BJ (cell line): Measurements from ENCODE around the gene BANF1. TPM values are rescaled to one million over a fixed set of nuclear protein-coding genes. Genes with fewer than 3 reads are reported as not detected.

Source experiments
- CTCF ChIA-PET: fragments of 350-600 bp; formaldehyde crosslinking; extraction: SDS; loops from one replicate; lab custom pipeline; 2021; ENCODE audit warnings: antibody characterized with exemption, inconsistent platforms; lab: Yijun Ruan, JAX
- POLR2A ChIA-PET: fragments of 300-600 bp; sonication (Branson Sonifier 250); formaldehyde crosslinking; extraction: SDS; loops from one replicate; lab custom pipeline; 2021; ENCODE audit warnings: antibody characterized with exemption; lab: Charles Lee
- DNase-seq: peaks from one replicate; pipeline ENCODE4 v3.0.0-alpha.2; 2011; ENCODE audit warnings: low read depth
- H3K27me3 ChIP-seq: 2 replicates; pipeline ENCODE4 v1.6.0; 2011; ENCODE audit warnings: low read length; ENCODE audit not compliant: control insufficient read depth, insufficient read depth
- H3K36me3 ChIP-seq: 2 replicates; pipeline ENCODE4 v1.5.1; 2011; ENCODE audit warnings: low read length; ENCODE audit not compliant: control insufficient read depth, insufficient read depth
- H3K4me3 ChIP-seq: 2 replicates; pipeline ENCODE4 v1.5.1; 2011; ENCODE audit warnings: low read depth, mild to moderate bottlenecking, control low read depth, low read length
- CTCF ChIP-seq: IDR thresholded peaks from 2 replicates; pipeline ENCODE4 v1.5.1; 2011; ENCODE audit warnings: low read depth, mild to moderate bottlenecking, control low read depth, inconsistent platforms, low read length, moderate library complexity; ENCODE audit not compliant: insufficient read depth
- polyA plus RNA-seq: library from polyadenylated mRNA; depleted of rRNA; stranded (reverse); fragments of >200 nt; gene quantifications from 2 replicates; pipeline ENCODE4 v1.2.3, GENCODE V29; 2011

The BANF1 gene
- polyA plus RNA-seq, 1 experiment = 210 TPM

- Histone ChIP-seq H3K4me3 (no peak overlapping the region), H3K36me3 (no peaks in the 10 kb centered on the region), H3K27me3 (peaks cover 2% of the 10 kb centered on the region)
- TF ChIP-seq CTCF = no peak
- POLR2A ChIA-PET = no interaction called here
- DNase-seq = no peak
- CTCF ChIA-PET = interaction anchor here (2.2 to 3.8 kb wide), 3 partner anchors 8 to 14 kb away, joined by 5 to 31 read pairs (median 31); partner anchors contain the start of gene SF3B2
Measured at GRCh38 chr11:66037327-66037726, 35.0 kb downstream of the BANF1 start.

- ChIA-PET POLR2A (no interaction called here), CTCF (interaction anchor here (2.9 kb wide), 1 partner anchor 17 kb away, joined by 14 read pairs; no protein-coding TSS in a partner anchor)
- TF ChIP-seq CTCF = no peak
- Histone ChIP-seq H3K4me3 (no peak overlapping the region), H3K36me3 (no peaks in the 10 kb centered on the region), H3K27me3 (peaks cover 2% of the 10 kb centered on the region)
- DNase-seq = no peak
Measured at GRCh38 chr11:66039765-66040164, 37.5 kb downstream of the BANF1 start.

- H3K4me3 ChIP-seq = no peak overlapping the region
- ChIA-PET CTCF (interaction anchor here (0.6 to 4.7 kb wide), 4 partner anchors 12 to 1593 kb away, joined by 3 to 40 read pairs (median 6); no protein-coding TSS in a partner anchor), POLR2A (no interaction called here)
Measured at GRCh38 chr11:66042227-66042995, 40.1 kb downstream of the BANF1 start.

GRCh38 chr11:66042996-66043906, 40.9 kb downstream of the BANF1 start:
- no peak for TF ChIP-seq CTCF

More at GRCh38 chr11:66042227-66042995, 40.1 kb downstream of the BANF1 start:
- TF ChIP-seq CTCF = no peak
- no peaks in the 10 kb centered on the region; the same call in none of the 2 replicates for H3K27me3 ChIP-seq
- no peak for DNase-seq
- no peaks in the 10 kb centered on the region for H3K36me3 ChIP-seq

GRCh38 chr11:66044757-66045156, 42.5 kb downstream of the BANF1 start:
- no peaks in the 10 kb centered on the region; the same call in 1 of the 2 replicates for H3K27me3 ChIP-seq
- no peak for TF ChIP-seq CTCF
- CTCF ChIA-PET = interaction anchor here (0.6 to 4.7 kb wide), 25 partner anchors 9 to 934 kb away, joined by 3 to 40 read pairs (median 4); partner anchors contain the start of genes CATSPER1 and RELA
- no peak overlapping the region for H3K4me3 ChIP-seq
- no peak for DNase-seq
- H3K36me3 ChIP-seq = no peaks in the 10 kb centered on the region
- POLR2A ChIA-PET = interaction anchor here (0.6 to 1.2 kb wide), 3 partner anchors 9 to 222 kb away, joined by 3 to 4 read pairs (median 4); no protein-coding TSS in a partner anchor

More at GRCh38 chr11:66042996-66043906, 40.9 kb downstream of the BANF1 start:
- no peaks in the 10 kb centered on the region for H3K36me3 ChIP-seq
- no peak overlapping the region for H3K4me3 ChIP-seq
- DNase-seq = no peak
- CTCF ChIA-PET = interaction anchor here (0.8 to 4.7 kb wide), 8 partner anchors 8 to 332 kb away, joined by 3 to 40 read pairs (median 10); partner anchors contain the start of genes CATSPER1 and KAT5
- no peaks in the 10 kb centered on the region; the same call in none of the 2 replicates for H3K27me3 ChIP-seq
- POLR2A ChIA-PET = no interaction called here
